T47D (cell line): ENCODE measurements around the gene RGS19.

ENCODE experiments used
- DNase-seq, 2 experiments: peaks; one replicate each; pipeline versions ENCODE4 v3.0.0 to v3.0.0-alpha.2; 2011 to 2012; ENCODE audit warnings: low read depth in 1 of 2, low spot score in 1 of 2
- JUND ChIP-seq: IDR thresholded peaks from 2 replicates; pipeline ENCODE4 v1.6.1; 2012; ENCODE audit warnings: low read depth
- in situ Hi-C: cut with HindIII; loops from 2 replicates; pipeline ENCODE4 v1.10.0; 2016; ENCODE audit warnings: low sequenced_read_pairs, low pct_unique_long_range_greater_than_20kb

The RGS19 gene

GRCh38 chr20:64113444-64113775 lies 34.1 kb upstream of the RGS19 start:
- in situ Hi-C loops: no loop called here
- TF ChIP-seq JUND: no peak
- no peak for DNase-seq

DNA sequence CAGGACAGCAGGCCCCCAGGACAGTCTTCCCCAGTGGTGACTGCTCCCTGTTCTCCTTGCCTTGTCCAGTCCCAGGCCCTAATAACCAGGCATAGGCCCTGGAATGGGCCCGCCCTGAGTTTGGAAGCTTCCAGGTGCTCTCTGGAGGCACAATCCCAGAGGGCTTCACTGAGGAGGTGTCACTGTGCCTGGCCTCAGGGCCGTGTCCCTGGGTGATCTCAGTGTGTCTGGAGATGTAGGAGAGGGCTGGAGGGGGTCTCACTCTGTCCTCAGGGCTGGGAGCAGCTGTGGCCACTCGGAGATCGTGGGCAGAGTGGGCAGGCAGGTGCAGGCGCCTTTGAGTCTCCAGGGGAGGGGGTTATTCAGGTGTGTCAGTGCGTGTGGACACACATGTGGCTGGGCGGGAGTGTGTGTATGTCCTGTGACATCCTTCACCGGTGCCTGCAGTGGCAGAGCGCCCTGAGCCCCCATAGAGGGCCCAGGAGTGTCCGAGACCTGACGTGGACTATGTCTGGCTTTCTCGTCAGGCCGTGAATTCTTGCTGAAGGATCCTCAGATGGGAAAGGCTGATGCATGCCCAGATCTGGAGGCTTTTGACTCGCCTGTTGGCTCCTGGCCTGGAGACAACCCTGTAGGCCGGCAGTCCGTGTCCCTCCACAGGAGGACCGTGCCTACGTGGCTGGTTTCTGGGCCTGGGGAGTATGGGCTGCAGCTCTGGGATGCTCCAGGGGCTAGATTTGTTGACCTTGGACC lies 33.5 kb upstream of the RGS19 start:
- in situ Hi-C loops: no loop called here
- no peak for TF ChIP-seq JUND
- DNase-seq: no peak

DNA sequence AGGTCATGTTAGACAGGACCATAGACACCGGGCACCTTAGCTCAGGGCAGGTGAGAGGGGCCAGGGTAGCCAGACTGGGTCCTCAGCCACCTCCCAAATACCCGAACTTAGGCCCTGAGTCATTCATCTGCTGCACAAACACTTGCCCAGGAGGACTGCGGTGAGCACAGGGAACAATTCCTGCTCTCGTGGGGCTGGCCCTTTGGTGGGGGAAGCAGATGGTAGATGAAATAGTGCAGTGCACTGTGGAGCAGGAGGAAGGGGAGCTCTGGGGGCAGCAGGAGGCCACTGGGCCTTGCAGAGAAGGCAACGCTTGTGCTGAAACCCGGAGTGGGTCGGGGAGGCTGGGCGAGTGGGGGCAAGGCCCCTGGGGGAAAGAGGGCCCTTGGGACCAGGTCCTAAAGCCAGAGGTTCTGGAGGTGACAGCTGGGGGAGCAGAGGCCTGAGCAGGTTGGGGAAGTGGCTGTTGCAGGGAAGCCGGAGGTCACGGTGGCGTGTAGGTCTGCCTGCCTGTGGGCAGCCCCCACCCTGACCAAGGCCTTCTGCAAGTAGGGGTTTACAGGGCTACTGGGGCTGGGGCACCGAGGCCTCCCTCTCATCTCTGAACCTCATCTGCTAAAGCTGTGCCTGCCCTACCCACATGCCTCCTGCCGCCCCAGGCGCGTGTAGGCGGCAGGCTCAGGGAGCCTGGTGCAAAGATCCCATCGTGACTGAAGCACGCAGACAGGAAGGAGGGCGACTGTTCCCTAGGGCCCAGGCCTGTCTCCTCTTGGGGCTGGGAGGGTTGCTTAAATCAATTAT lies 32.7 kb upstream of the RGS19 start:
- DNase-seq: no peak
- TF ChIP-seq JUND: no peak
- in situ Hi-C loops: no loop called here

GRCh38 chr20:64110411-64111068 lies 31.2 kb upstream of the RGS19 start:
- in situ Hi-C loops: no loop called here
- no peak for TF ChIP-seq JUND
- no peak for DNase-seq

GRCh38 chr20:64109831-64110391 lies 30.6 kb upstream of the RGS19 start:
- in situ Hi-C loops: no loop called here
- no peak for DNase-seq
- no peak for TF ChIP-seq JUND

GRCh38 chr20:64108731-64109681 lies 29.7 kb upstream of the RGS19 start:
- TF ChIP-seq JUND: no peak
- in situ Hi-C loops: no loop called here
- no peak for DNase-seq

GRCh38 chr20:64107736-64108457 lies 28.6 kb upstream of the RGS19 start:
- DNase-seq: no peak

GRCh38 chr20:64106981-64107735 lies 27.8 kb upstream of the RGS19 start, which contains the start of gene NPBWR2:
NPBWR2 (minus strand) TSS chr20:64107565; CDS start chr20:64106831, 734 bp downstream.
- in situ Hi-C loops: no loop called here
- DNase-seq: no peak
- no peak for TF ChIP-seq JUND

More at GRCh38 chr20:64107736-64108457, 28.6 kb upstream of the RGS19 start:
- in situ Hi-C loops: no loop called here
- no peak for TF ChIP-seq JUND

DNA sequence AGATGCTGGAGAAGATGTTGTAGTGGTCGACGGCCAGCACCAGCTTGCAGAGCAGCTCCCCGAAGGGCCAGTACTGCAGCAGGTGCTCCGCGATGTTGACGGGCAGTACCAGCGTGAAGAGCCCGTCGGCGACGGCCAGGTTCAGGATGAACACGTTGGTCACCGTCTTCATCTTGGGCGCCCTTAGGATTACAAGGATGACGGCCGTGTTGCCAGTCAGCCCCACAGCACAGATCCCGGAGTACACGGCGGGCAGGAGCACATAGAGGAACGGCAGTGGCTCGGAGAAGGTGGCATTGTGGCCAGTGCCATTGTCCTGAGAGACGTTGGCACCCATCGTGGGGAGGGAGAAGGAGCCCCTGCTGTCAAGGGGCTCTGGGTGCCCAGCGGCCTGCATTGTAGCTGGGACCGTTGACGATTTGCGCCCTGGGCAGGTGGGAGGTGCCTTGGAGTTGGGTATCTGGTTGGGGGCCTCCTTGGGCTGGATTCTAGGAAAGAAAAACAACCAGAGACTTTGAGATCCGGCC lies 27.2 kb upstream of the RGS19 start:
- in situ Hi-C loops: no loop called here
- DNase-seq: no peak
- no peak for TF ChIP-seq JUND

GRCh38 chr20:64105846-64106434 lies 26.6 kb upstream of the RGS19 start:
- in situ Hi-C loops: no loop called here
- no peak for DNase-seq
- TF ChIP-seq JUND: no peak
